HepG2 (cell line): ENCODE results near the gene SND1. TPM values are rescaled to one million over a fixed set of nuclear protein-coding genes. Genes with fewer than 3 reads are reported as not detected.

ENCODE experiments used
- ATAC-seq: fragments of 200-7000 bp; cut with Tn5 transposase; 3 replicates; pipeline ENCODE4 v1.9.1; 2020; ENCODE audit warnings: mild to moderate bottlenecking, moderate library complexity
- BruUV-seq: library from RNA; stranded (reverse); fragments of 400-500 nt; replicated peaks from 2 replicates; lab custom pipeline; 2021; lab: Mats Ljungman, UMichigan
- CTCF ChIA-PET: fragments of 300-600 bp; formaldehyde crosslinking; extraction: SDS; loops from one replicate; lab custom pipeline; 2021; ENCODE audit warnings: low total read pairs, inconsistent platforms, low intra/inter-chr PET ratio; lab: Yijun Ruan, JAX
- POLR2A ChIA-PET: fragments of 350-600 bp; sonication (Branson Sonifier 250); formaldehyde crosslinking; loops from one replicate; lab custom pipeline; 2020; ENCODE audit warnings: antibody characterized with exemption, inconsistent platforms; lab: Yijun Ruan, JAX
- DNase-seq: peaks from one replicate; pipeline ENCODE4 v3.0.0-alpha.2; 2015; ENCODE audit warnings: low spot score
- FAIRE-seq: peaks from 3 replicates; lab custom pipeline; 2011; peaks lifted over from hg19 to GRCh38; lab: Jason Lieb, UNC
- H2AFZ ChIP-seq: one replicate; pipeline ENCODE4 v1.6.1; 2011; ENCODE audit warnings: low read length, inconsistent platforms
- H3K27ac ChIP-seq: fragments of 300-600 bp; 3 replicates; pipeline ENCODE4 v1.8.0; 2011; ENCODE audit warnings: mixed run types, mild to moderate bottlenecking, mixed read lengths, low read length, inconsistent platforms; ENCODE audit not compliant: insufficient read depth; ENCODE audit errors: extremely low read length
- H3K27me3 ChIP-seq, 2 experiments: fragments of 200-600 bp in 1 of 2; 2 replicates in 1 of 2; 3 replicates in 1 of 2; pipeline versions ENCODE4 v1.6.0 to v1.8.0; 2011; ENCODE audit warnings: low read length in 2 of 2, mild to moderate bottlenecking in 2 of 2, moderate library complexity in 2 of 2, inconsistent platforms in 1 of 2; ENCODE audit not compliant: insufficient read depth in 2 of 2, control insufficient read depth in 1 of 2
- H3K36me3 ChIP-seq, 2 experiments: fragments of 200-600 bp in 1 of 2; replicated peaks in 1 of 2; 2 replicates in 1 of 2; 3 replicates in 1 of 2; pipeline versions ENCODE4 v1.5.1 to v1.8.0; 2011; ENCODE audit warnings: low read length in 2 of 2, inconsistent platforms in 1 of 2; ENCODE audit not compliant: insufficient read depth in 2 of 2, control insufficient read depth in 1 of 2
- H3K4me1 ChIP-seq: 2 replicates; pipeline ENCODE4 v1.5.1; 2012; ENCODE audit warnings: low read length, inconsistent platforms; ENCODE audit not compliant: insufficient read depth
- H3K4me2 ChIP-seq: 2 replicates; pipeline ENCODE4 v1.6.0; 2011; ENCODE audit warnings: low read depth, low read length, inconsistent platforms
- H3K4me3 ChIP-seq, 3 experiments: fragments of 200-600 bp in 1 of 3; sonication (generic), shearing (Covaris generic) in 1 of 3; replicated peaks in 1 of 3; 2 replicates each; pipeline ENCODE4 v1.5.1; 2011 to 2016; ENCODE audit warnings: low read length in 3 of 3, inconsistent platforms in 2 of 3, low read depth in 2 of 3, mild to moderate bottlenecking in 2 of 3, control low read depth in 1 of 3, mixed read lengths in 1 of 3; ENCODE audit not compliant: insufficient read depth in 1 of 3
- H3K79me2 ChIP-seq: one replicate; pipeline ENCODE4 v1.6.1; 2011; ENCODE audit warnings: low read length, inconsistent platforms; ENCODE audit not compliant: insufficient read depth
- H3K9ac ChIP-seq: 2 replicates; pipeline ENCODE4 v1.6.0; 2011; ENCODE audit warnings: mild to moderate bottlenecking, low read depth, low read length, inconsistent platforms; ENCODE audit not compliant: insufficient read depth
- H3K9me3 ChIP-seq: 2 replicates; pipeline ENCODE4 v1.5.1; 2012; ENCODE audit warnings: mild to moderate bottlenecking, low read length
- H4K20me1 ChIP-seq: 2 replicates; pipeline ENCODE4 v1.6.0; 2011; ENCODE audit warnings: inconsistent platforms, mild to moderate bottlenecking, low read length, moderate library complexity; ENCODE audit not compliant: insufficient read depth
- ARID3A ChIP-seq: IDR thresholded peaks from 2 replicates; pipeline ENCODE4 v1.6.1; 2012; ENCODE audit warnings: low read depth, low read length, improper control_type of control experiment
- CBX1 ChIP-seq: IDR thresholded peaks from one replicate; pipeline ENCODE4 v1.6.1; 2016; ENCODE audit warnings: antibody characterized with exemption, low read depth
- IRF1 ChIP-seq: sonication (generic); formaldehyde crosslinking; IDR thresholded peaks from 2 replicates; pipeline ENCODE4 v1.4.0; 2020; ENCODE audit warnings: low read depth, mild to moderate bottlenecking, missing genetic modification reagents
- MED1 ChIP-seq: sonication (generic); formaldehyde crosslinking; IDR thresholded peaks from 2 replicates; pipeline ENCODE4 v1.4.0; 2020; ENCODE audit warnings: missing genetic modification reagents
- MXD4 ChIP-seq: IDR thresholded peaks from 2 replicates; pipeline ENCODE4 v1.6.1; 2016; ENCODE audit warnings: mild to moderate bottlenecking, missing biosample characterization, missing genetic modification reagents
- SRSF9 ChIP-seq: fragments of 200-400 bp; formaldehyde crosslinking; IDR thresholded peaks from 2 replicates; pipeline ENCODE4 v1.6.1; 2018; ENCODE audit warnings: borderline replicate concordance, mild to moderate bottlenecking, low read depth, low read length; ENCODE audit not compliant: insufficient read depth, poor library complexity, severe bottlenecking
- U2AF2 ChIP-seq: fragments of 200-400 bp; formaldehyde crosslinking; IDR thresholded peaks from 2 replicates; pipeline ENCODE4 v1.6.1; 2017; ENCODE audit warnings: low read depth, mild to moderate bottlenecking, low read length
- ZFP36L2 ChIP-seq: sonication (generic); formaldehyde crosslinking; IDR thresholded peaks from 2 replicates; pipeline ENCODE4 v1.4.0; 2020; ENCODE audit warnings: missing genetic modification reagents
- ZNF646 ChIP-seq: sonication (generic); formaldehyde crosslinking; IDR thresholded peaks from 2 replicates; pipeline ENCODE4 v1.9.0; 2021; ENCODE audit warnings: mild to moderate bottlenecking, missing genetic modification reagents
- ZNF768 ChIP-seq: sonication (generic); formaldehyde crosslinking; IDR thresholded peaks from 2 replicates; pipeline ENCODE4 v1.4.0; 2020; ENCODE audit warnings: missing genetic modification reagents
- WGBS: methylation state at CpG from one replicate; pipeline ENCODE4 v1.1.6; 2017; ENCODE audit warnings: low lambda C conversion rate; 5-methylcytosine and 5-hydroxymethylcytosine counted together
- in situ Hi-C: cut with HindIII; loops from 2 replicates; pipeline ENCODE4 v1.10.0; 2017; ENCODE audit warnings: low pct_unique_long_range_greater_than_20kb; ENCODE audit not compliant: extremely low pct_ligation_motif_present
- intact Hi-C: fragments of 100-400 bp; cut with micrococcal nuclease; formaldehyde crosslinking; loops from one replicate; pipeline ENCODE4 v1.10.0; 2022; ENCODE audit not compliant: unreplicated experiment
- polyA plus RNA-seq, 8 experiments: library from polyadenylated mRNA; depleted of rRNA in 3 of 8; stranded (reverse) in 7 of 8; unstranded in 1 of 8; fragments of >200 nt; fragmentation: Illumina TruSeq in 4 of 8; extraction: Trizol in 4 of 8; gene quantifications; 2 replicates each; pipeline versions ENCODE4 v1.2.1 to v1.2.3, GENCODE V29; 2011 to 2016; ENCODE audit warnings: low read depth in 4 of 8, missing spikeins in 1 of 8, mixed read lengths in 1 of 8; ENCODE audit not compliant: insufficient read depth in 1 of 8
- total RNA-seq, 5 experiments: library from RNA; depleted of rRNA; stranded (reverse); fragments of >200 nt; fragmentation: Illumina TruSeq; extraction: Trizol; gene quantifications; 2 replicates each; pipeline ENCODE4 v1.2.3, GENCODE V29; 2016; ENCODE audit warnings: low read depth in 1 of 5

Gene SND1
- total and polyA plus RNA-seq, 2 of the 13 experiments (the other 11 are each of a cell fraction or from before 2014, with no cell fraction given): 110 to 182 TPM

- ATAC-seq: no peak
- Histone ChIP-seq H3K4me1 (peaks cover 42% of the 10 kb centered on the region), H3K4me2 (no peak overlapping the region), H3K4me3 (no peak overlapping the region), H3K27ac (no peak overlapping the region), H2AFZ (no peak overlapping the region), H3K9ac (no peak overlapping the region), H3K27me3 (no peaks in the 10 kb centered on the region), H3K36me3 (peaks cover 9 to 57% of the 10 kb centered on the region in 2 experiments; a peak in 4 of 5 replicates), H3K9me3 (no peaks in the 10 kb centered on the region), H3K79me2 (peaks cover 92% of the 10 kb centered on the region), H4K20me1 (peaks cover 54% of the 10 kb centered on the region)
- in situ Hi-C loops: no loop called here
- WGBS: 99% methylated on average over 4 of the region's 4 CpGs
- intact Hi-C loops: no loop called here
- no peak for FAIRE-seq
- BruUV-seq: no TSS peak
- ChIA-PET POLR2A (no interaction called here), CTCF (no interaction called here)
- no peak for DNase-seq
- TF ChIP-seq ZNF646 (no peak), ARID3A (no peak), MED1 (no peak), SRSF9 (no peak), ZNF768 (CRISPR knock-in tag) (no peak), CBX1 (no peak), IRF1 (CRISPR knock-in tag) (no peak), U2AF2 (no peak), MXD4 (CRISPR knock-in tag) (no peak), ZFP36L2 (CRISPR knock-in tag) (no peak)
These were observed 14.6 kb downstream of the SND1 start for GRCh38 chr7:127666602-127667001.
